Upper lobe of left lung (tissue), 6 donors: ENCODE measurements around the gene PLB1. TPM values are rescaled to one million over a fixed set of nuclear protein-coding genes. Genes with fewer than 3 reads are reported as not detected.

Experiments
- ATAC-seq, 2 donors: fragments of 200-7000 bp; cut with Tn5 transposase; one replicate each; pipeline ENCODE4 v1.9.1; 2022; ENCODE audit warnings: mild to moderate bottlenecking in 2 of 2, moderate library complexity in 2 of 2; ENCODE audit not compliant: low FRiP score in 2 of 2
- DNase-seq, 2 donors: peaks; one replicate each; pipeline ENCODE4 v3.0.0-alpha.2; 2019 to 2020
- H3K27ac ChIP-seq, 4 donors: fragments of 200-600 bp; sonication (generic); one replicate each; pipeline ENCODE4 v1.5.1; 2016 to 2019
- H3K27me3 ChIP-seq, 4 donors: fragments of 200-600 bp; sonication (generic); one replicate each; pipeline ENCODE4 v1.5.1; 2017 to 2019
- H3K36me3 ChIP-seq, 4 donors: fragments of 200-600 bp; sonication (generic); one replicate each; pipeline ENCODE4 v1.5.1; 2016 to 2019
- H3K4me1 ChIP-seq, 4 donors: fragments of 200-600 bp; sonication (generic); one replicate each; pipeline ENCODE4 v1.5.1; 2018 to 2019
- H3K4me3 ChIP-seq, 4 donors: fragments of 200-600 bp; sonication (generic); one replicate each; pipeline ENCODE4 v1.5.1; 2017 to 2019; ENCODE audit warnings: mild to moderate bottlenecking in 2 of 4, moderate library complexity in 1 of 4
- H3K9me3 ChIP-seq, 4 donors: fragments of 200-600 bp; sonication (generic); one replicate each; pipeline ENCODE4 v1.5.1; 2018 to 2019
- CTCF ChIP-seq, 6 experiments: fragments of 450-650 bp in 4 of 6; fragments of 200-600 bp in 2 of 6; sonication (generic) in 2 of 6; IDR thresholded peaks; one replicate each; pipeline ENCODE4 v1.5.1; 2016 to 2019; ENCODE audit warnings: antibody characterized with exemption in 6 of 6
- EP300 ChIP-seq, 4 donors: sonication (generic); formaldehyde crosslinking; IDR thresholded peaks; one replicate each; pipeline ENCODE4 v1.5.1; 2017; ENCODE audit warnings: antibody characterized with exemption in 4 of 4, control low read depth in 2 of 4
- POLR2A ChIP-seq, 4 donors: fragments of 450-650 bp; IDR thresholded peaks; one replicate each; pipeline ENCODE4 v1.5.1; 2016 to 2017; ENCODE audit warnings: antibody characterized with exemption in 4 of 4, mild to moderate bottlenecking in 2 of 4
- POLR2AphosphoS5 ChIP-seq, 2 donors: sonication (generic); formaldehyde crosslinking; IDR thresholded peaks; one replicate each; pipeline ENCODE4 v1.5.1; 2017; ENCODE audit warnings: antibody characterized with exemption in 2 of 2
- WGBS, 2 donors: methylation state at CpG; one replicate each; pipeline ENCODE4 v1.1.5; 2017 to 2018; 5-methylcytosine and 5-hydroxymethylcytosine counted together
- small RNA-seq, 4 donors: library from RNA; depleted of rRNA; stranded (forward); fragments of <200 nt; gene quantifications; one replicate each; pipeline ENCODE3, GENCODE V24; 2016
- total RNA-seq, 6 donors: library from RNA; depleted of rRNA in 4 of 6; stranded (reverse); fragments of >200 nt in 4 of 6; gene quantifications; one replicate each; pipeline versions ENCODE4 v1.1.0 to v1.2.1, GENCODE V29; 2016 to 2021
- donor health status: DM: no; HTN: no; CAD: no; lungs with moderate emphysema.
- donor health status: DM: no; HTN: yes; CAD: no; lungs with severe emphysema.

PLB1 gene
- total RNA-seq, 6 donors from 2014 or later = 3.1 to 9.1 (median 5.4) TPM

DNA sequence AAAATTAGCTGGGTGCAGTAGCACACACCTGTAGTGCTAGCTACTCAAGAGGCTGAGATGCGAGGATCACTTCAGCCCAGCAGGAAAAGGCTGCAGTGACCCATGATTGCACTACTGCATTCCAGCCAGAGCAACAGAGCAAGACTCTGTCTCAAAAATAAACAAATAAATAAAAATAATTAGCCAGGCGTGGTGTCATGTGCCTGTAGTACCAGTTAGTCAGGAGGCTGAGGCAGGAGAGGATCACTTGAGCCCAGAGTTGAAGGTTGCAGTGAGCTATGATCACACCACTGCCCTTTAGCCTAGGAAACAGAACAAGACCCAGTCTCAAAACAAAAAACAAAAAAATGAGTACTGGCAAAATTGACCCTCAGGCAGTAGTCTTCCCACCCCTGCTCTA, 193.9 kb downstream of the PLB1 start:
- TF ChIP-seq CTCF (IDR thresholded peaks at IDR 0.05) (no peak), POLR2A (IDR thresholded peaks at IDR 0.05) (no peak), POLR2AphosphoS5 (IDR thresholded peaks at IDR 0.05) (no peak), EP300 (IDR thresholded peaks at IDR 0.05) (no peak)
- no peak for DNase-seq
- Histone ChIP-seq H3K27ac (no peak overlapping the region), H3K4me1 (peaks cover 0 to 9% (median 0%) of the 10 kb centered on the region in 4 donors), H3K36me3 (no peaks in the 10 kb centered on the region), H3K27me3 (no peaks in the 10 kb centered on the region), H3K4me3 (no peak overlapping the region), H3K9me3 (no peaks in the 10 kb centered on the region)
- ATAC-seq = no peak
- WGBS, 2 donors = 86 to 93% methylated on average over 2 of the region's 2 CpGs

- H3K36me3 ChIP-seq = no peaks in the 10 kb centered on the region
- no peak for TF ChIP-seq CTCF (IDR thresholded peaks at IDR 0.05)
- no peak for TF ChIP-seq POLR2A (IDR thresholded peaks at IDR 0.05)
- no peak for TF ChIP-seq EP300 (IDR thresholded peaks at IDR 0.05)
- no peak for TF ChIP-seq POLR2AphosphoS5 (IDR thresholded peaks at IDR 0.05)
- H3K27ac ChIP-seq = no peak overlapping the region
- no peaks in the 10 kb centered on the region for H3K9me3 ChIP-seq
- ATAC-seq (no peak), DNase-seq (no peak)
- peaks cover 0 to 9% (median 0%) of the 10 kb centered on the region in 4 donors for H3K4me1 ChIP-seq
- 92 to 94% methylated on average over 3 of the region's 3 CpGs for WGBS, 2 donors
- no peaks in the 10 kb centered on the region for H3K27me3 ChIP-seq
- no peak overlapping the region for H3K4me3 ChIP-seq
Observed at GRCh38 chr2:28692411-28692810, 196.6 kb downstream of the PLB1 start.

GRCh38 chr2:28693223-28693622, 197.4 kb downstream of the PLB1 start:
- no peak overlapping the region for H3K27ac ChIP-seq
- 86 to 98% methylated on average over 3 of the region's 3 CpGs for WGBS, 2 donors
- no peak for TF ChIP-seq EP300 (IDR thresholded peaks at IDR 0.05)
- no peak for TF ChIP-seq POLR2AphosphoS5 (IDR thresholded peaks at IDR 0.05)
- no peak for TF ChIP-seq CTCF (IDR thresholded peaks at IDR 0.05)
- TF ChIP-seq POLR2A (IDR thresholded peaks at IDR 0.05) = no peak
- DNase-seq = no peak
- no peak overlapping the region for H3K4me3 ChIP-seq
- no peaks in the 10 kb centered on the region for H3K9me3 ChIP-seq
- no peaks in the 10 kb centered on the region for H3K36me3 ChIP-seq
- no peak for ATAC-seq
- no peaks in the 10 kb centered on the region for H3K27me3 ChIP-seq
- peaks cover 0 to 9% (median 0%) of the 10 kb centered on the region in 4 donors for H3K4me1 ChIP-seq

Small RNA genes within 50 kb of the gene (small RNA-seq; reads per million reads assigned to genes)
- 0 reads per million in 4 donors for gene RNA5SP89
- gene SNRPGP7 = 0 reads per million in 4 donors

Other genes with a start within 250 kb of the PLB1 start
- 100 to 1,000 TPM in 3 of 6 donors, 10 to 100 TPM in 3; 71.0 to 137 (median 91.0) TPM for gene FOSL2, start 103.2 kb upstream of the PLB1 start, total RNA-seq